GM18868 (cell line): ENCODE measurements around the gene ZNF234.
"Not testable (repeated sequence)": the region's sequence is repeated elsewhere in the genome, so short reads cannot be mapped to it uniquely, and the experiment has no call there.

ENCODE experiments used
- ATAC-seq: cut with Tn5 transposase; IDR thresholded peaks from one replicate; pipeline ENCODE4 v1.9.1; 2021; ENCODE audit warnings: mild to moderate bottlenecking, moderate library complexity; ENCODE audit not compliant: unreplicated experiment

Gene ZNF234

DNA sequence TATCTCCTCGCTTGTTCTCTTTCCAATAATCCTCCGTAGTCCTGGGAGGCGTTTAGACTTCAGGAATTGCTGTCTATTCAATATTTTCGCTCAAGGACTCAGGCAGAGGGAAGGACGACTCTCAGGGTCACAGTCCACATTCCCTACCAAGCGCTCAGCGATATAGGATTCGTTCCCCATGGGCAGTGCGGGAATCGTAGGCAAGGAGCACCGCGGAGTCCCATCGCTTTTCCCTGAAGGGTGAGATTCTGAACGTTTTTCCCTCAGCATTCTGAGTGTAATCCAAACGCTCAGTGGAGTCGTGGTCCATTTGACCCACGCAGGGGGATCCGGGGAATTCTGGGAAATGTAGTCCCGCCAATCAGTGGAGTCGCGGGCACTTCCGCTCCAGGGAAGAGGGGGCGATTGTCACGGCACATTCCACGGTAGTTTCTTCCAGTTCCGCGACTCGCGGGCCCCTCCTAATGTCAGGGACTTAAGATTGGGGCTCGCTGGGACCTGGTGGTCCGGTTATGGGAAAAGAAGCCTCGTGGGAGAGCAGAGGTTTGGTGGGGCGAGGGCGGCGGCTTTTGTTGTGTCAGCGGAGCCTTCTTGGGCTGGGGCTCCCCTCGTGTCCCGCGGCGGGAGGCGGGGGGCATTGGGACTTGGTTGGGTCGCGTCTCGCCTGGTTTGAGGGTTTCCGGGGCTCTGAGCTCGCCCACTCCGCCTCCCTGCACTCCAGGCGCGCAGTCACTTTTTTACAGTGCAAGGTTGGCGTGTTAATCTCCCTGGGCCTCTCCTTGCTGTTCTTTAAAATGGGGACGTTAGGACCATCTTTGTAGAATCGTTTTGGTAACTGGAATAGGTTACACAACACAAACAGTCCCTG lies at the start of gene ZNF234:
TSS of gene ZNF234 (plus strand) at position 364 of the 868 bp plus-strand sequence. CDS start 3,079 bp downstream, outside the sequence.
- peak; percentile 71 for ATAC-seq

DNA sequence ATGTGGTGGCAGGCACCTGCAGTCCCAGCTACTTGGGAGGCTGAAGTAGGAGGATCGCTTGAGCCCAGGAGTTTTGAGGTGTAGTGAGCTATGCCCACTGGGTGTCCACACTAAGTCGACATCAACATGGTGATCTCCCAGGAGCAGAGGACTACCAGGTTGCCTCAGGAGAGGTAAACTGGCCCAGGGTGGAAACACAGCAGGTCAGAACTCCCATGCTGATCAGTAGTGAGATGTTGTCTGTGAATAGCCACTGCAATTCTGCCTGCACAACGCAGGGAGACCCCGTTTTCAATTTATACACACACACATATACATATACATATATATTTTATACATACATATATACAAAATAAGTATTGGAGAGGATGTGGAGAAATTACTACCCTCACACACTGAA lies 49.2 kb upstream of the ZNF234 start:
- ATAC-seq = no peak

DNA sequence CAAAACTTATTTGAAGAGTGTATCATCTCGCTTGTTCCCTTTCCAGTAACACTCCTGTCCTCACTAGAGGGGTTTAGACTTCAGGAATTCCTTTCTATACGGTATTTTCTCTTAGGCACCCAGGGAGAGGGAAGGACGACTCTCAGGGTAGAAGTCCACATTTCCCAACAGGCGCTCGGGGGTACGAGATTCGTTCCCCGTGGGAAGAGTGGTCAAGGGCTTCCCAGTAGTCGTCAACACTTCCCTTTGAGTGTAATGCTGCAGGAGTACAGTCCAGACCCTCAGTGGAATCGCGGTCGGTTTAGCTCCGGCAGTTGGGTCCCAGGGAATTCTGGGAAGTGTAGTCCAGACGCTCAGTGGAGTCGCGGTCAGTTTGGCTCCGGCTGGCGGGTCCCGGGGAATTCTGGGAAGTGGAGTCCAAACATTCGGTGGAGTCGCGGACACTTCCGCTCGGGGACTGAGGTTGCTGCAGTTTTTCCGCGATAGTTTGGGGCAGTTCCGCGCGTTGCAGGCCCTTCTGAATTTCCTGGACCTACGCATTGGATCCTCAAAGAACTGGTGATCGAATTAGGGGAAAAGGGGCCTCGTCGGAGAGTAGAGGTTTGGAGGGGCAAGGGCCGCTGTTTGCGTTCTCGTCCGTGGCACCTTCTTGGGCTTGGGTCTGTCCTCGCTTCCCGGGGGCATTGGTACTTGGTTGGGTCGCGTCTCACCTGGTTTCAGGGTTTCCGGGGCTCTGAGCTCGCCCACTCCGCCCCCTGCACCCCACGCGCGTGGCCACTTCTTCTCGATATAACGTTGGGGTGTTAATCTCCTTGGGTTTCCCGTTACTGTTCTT lies 47.2 kb upstream of the ZNF234 start, which contains the start of gene ZNF224:
TSS of gene ZNF224 (plus strand) at position 431 of the 835 bp plus-strand sequence. CDS start 3,513 bp downstream, outside the sequence.
- ATAC-seq = peak; percentile 85

DNA sequence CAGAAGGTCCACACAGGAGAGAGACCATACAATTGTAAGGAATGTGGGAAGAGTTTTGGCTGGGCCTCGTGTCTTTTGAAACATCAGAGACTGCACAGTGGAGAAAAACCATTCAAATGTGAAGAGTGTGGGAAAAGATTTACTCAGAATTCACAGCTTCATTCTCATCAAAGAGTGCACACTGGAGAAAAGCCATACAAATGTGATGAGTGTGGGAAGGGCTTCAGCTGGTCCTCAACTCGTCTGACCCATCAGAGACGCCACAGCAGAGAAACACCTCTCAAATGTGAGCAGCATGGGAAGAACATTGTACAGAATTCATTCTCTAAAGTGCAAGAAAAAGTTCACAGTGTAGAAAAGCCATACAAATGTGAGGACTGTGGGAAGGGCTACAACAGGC lies 33.6 kb upstream of the ZNF234 start:
- no peak for ATAC-seq

- ATAC-seq = no peak
These were observed 31.9 kb upstream of the ZNF234 start for GRCh38 chr19:44109458-44109857.

DNA sequence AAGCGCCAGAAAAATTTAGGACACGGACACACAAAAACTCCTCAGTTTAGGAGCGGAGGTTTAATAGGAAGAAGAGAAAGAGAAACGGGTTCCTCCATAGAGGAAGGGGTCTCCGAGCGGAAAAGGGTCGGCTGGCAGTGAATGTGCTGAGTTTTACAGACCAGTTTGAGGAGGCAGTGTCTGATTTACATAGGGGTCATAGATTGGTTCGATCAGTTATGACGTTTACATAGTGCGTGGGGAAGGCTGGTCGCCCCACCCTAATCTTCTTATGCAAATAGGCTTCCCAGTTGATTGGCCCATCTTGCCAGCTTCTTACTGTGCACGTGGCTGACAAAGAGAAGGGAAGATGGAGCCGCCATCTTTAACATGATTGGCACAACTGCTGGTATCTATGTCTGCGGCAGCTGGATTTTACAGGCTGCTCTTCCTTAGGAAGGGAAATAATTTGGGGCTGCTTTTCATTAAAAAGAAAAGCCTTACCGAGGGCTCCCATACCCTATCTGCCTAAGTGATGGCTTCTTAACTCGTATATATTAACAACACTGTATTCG lies 29.4 kb upstream of the ZNF234 start:
- ATAC-seq = no peak

- peak; percentile 23 for ATAC-seq
These were observed 28.6 kb upstream of the ZNF234 start for GRCh38 chr19:44112802-44113137.

- ATAC-seq = peak; percentile 87
These were observed 28.1 kb upstream of the ZNF234 start, which contains the start of gene ZNF225 for GRCh38 chr19:44113138-44113783. Gene ZNF225 (plus strand): TSS chr19:44113399. CDS start chr19:44115828, 2,429 bp downstream.

DNA sequence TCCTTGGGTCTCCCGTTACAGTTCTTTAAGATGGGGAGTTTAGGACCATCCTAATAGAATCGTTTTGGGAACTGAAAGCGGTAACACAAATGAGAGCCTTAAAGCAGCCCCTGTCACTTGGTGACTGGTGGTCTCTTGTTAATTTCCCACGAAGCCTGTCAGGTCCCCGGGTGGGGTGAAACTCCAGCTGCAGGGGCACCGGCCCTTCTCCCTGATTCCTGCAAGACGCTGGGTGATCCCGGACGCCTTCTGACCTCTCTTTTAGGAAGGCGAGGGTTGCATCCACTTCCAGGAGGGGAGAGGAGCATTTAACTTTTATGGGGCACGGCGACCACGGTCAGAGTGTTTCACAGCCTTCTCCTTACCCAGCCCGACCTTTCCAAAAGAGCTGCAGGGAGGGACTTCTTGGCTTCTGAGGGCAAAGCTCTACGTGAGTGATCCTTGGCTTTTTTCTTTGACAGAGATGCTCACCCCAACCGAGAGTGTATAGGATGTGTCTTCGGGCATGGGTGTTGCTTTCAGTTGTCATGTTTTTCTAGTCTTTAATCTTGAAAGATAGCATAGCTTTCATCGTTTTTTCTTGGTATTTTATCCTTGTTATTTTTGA lies 27.5 kb upstream of the ZNF234 start:
- ATAC-seq = no peak

- not testable (repeated sequence) for ATAC-seq
These were observed 20.2 kb upstream of the ZNF234 start for GRCh38 chr19:44121162-44121561.

GRCh38 chr19:44131955-44132354 lies 9.4 kb upstream of the ZNF234 start:
- ATAC-seq = no peak

- no peak for ATAC-seq
These were observed 692 bp downstream of the ZNF234 start for GRCh38 chr19:44142059-44142433.

DNA sequence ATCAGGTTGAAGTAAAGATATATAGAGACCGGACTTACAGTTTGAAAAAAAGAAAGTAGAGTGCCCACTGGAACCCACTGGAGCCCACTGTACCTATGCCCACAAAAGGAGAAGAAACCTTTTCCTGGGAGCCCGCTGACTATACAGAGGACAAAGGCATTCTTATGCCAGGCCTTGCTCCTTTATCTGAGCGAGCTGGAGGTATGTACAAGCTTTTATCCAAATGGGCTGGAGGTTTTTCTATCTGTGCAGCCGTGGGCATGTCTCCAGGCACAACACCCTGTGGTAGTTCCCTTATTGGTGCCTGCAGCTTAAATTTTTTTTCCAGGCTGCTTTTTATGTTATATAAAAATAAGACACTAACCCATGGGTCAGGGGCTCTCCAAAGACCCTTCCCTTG lies 8.4 kb downstream of the ZNF234 start:
- ATAC-seq = no peak

DNA sequence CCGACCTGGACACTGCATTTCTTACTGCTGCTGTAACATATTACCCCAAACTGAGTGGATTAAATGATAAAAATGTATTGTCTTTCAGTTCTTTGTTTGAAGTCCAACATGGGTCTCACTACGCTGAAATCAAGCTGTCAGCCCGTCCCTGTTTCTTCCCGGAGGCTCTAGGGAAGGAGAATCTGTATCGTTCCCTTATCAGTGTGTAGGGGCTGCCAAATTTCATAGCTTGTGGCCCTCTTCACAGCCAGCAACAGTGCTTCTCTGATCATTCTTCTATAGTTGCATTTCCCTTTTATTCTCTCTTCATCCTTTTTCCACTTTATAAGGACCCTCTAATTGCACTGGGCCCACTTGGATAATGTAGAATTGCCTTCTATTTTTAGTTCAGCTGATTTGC lies 10.1 kb downstream of the ZNF234 start:
- ATAC-seq = no peak

GRCh38 chr19:44156475-44156874 lies 15.1 kb downstream of the ZNF234 start:
- ATAC-seq = no peak

DNA sequence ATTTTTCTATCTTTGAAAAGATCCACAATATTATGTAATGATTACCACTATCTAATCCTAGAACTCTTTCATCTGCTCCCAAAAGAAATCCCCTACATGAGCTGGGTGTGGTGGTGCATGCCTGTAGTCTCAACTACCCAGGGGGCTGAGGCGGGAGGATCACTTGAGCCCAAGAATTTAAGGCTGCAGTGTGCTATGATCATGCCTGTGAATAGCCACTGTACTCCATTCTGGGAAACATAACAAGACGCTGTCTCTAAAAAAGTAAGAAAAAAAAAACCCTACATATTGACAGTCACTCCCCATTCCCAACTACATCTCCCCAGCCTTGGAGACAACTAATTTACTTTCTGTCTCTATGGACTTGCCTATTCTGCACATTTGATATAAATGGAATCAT lies 22.4 kb downstream of the ZNF234 start:
- no peak for ATAC-seq

DNA sequence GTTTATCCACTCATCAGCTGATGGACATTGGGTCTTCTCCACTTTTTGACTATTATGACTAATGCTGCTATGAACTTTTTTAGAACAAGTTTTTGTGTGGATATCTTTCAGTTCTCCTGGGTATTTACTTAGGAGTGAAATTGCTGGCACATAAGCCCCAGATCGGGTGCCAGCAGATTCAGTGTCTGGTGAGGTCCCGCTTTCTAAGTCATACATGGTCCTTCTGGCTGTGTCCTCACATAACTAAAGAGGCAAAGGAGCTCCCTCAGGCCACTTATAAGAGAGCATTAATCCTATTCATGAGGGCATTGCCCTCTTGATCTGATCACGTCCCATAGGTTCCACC lies 22.9 kb downstream of the ZNF234 start:
- ATAC-seq = no peak

DNA sequence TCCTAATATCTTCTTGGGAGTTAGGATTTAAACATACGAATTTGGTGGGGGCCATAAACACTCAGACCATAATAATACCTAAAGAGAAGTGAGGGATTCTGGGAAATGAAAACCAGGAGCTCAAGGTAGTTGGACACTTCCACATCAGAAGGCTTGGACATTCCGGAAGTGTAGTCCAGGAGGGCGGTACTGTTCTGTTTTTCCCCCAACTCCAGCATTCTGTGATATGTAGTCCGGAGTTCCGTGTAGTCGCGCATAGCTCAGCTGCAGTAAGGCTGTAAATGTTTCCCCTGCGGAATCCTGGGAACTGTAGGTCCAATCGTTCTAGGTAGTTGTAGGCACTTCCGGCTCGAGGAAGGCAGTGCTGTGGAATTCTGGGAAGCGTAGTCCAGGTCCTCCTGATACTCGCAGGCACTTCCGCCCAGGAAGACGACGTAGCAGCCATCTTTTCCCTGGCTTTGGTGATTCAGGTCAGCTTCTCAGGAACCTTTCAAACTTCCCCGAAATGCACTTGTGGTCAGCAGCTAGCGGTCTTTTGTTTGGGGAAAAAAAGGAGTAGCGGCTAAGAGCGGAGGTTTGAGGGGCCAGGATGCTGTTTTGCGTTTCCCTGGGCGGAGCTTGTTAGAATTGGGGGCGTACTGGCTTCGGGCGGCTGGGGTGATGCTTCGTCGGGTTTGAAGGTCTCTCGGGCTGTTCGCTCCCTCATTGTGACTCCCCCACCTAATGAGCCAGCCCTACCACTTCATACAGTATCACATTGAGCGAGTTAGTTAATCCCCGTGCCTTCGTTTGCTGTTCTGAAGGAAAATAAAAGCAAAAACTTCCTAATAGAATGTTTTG lies 23.5 kb downstream of the ZNF234 start, which contains the start of gene ZNF226:
TSS of gene ZNF226 (plus strand) at position 428 of the 840 bp plus-strand sequence. CDS start 4,981 bp downstream, outside the sequence.
- peak; percentile 82 for ATAC-seq

GRCh38 chr19:44170660-44171059 lies 29.3 kb downstream of the ZNF234 start:
- not testable (repeated sequence) for ATAC-seq

GRCh38 chr19:44176590-44176989 lies 35.2 kb downstream of the ZNF234 start:
- no peak for ATAC-seq
